ENCODE measurements around the gene DCAF4.

Gene DCAF4

DNA sequence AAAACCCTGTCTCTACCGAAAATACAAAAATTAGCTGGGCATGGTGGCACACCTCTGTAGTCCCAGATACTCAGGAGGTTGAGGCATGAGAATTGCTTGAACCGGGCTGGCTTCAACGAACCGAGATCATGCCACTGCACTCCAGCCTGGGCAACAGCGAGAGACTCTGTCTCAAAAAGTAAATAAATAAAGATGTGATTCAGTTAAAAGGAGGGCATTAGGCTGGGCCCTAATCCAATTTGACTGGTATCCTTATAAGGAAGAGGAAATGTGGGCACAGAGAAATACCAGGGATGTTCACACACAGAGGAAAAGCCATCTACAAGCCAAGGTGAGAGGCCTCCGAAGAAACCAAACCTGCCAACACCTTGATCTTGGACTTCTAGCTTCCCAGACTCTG lies 10.1 kb upstream of the DCAF4 start:
- DNase-seq (ENCODE audit: low read depth), result no peak
- TF ChIP-seq, protein P1, sequence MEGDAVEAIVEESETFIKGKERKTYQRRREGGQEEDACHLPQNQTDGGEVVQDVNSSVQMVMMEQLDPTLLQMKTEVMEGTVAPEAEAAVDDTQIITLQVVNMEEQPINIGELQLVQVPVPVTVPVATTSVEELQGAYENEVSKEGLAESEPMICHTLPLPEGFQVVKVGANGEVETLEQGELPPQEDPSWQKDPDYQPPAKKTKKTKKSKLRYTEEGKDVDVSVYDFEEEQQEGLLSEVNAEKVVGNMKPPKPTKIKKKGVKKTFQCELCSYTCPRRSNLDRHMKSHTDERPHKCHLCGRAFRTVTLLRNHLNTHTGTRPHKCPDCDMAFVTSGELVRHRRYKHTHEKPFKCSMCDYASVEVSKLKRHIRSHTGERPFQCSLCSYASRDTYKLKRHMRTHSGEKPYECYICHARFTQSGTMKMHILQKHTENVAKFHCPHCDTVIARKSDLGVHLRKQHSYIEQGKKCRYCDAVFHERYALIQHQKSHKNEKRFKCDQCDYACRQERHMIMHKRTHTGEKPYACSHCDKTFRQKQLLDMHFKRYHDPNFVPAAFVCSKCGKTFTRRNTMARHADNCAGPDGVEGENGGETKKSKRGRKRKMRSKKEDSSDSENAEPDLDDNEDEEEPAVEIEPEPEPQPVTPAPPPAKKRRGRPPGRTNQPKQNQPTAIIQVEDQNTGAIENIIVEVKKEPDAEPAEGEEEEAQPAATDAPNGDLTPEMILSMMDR (IDR thresholded peaks at IDR 0.05; ENCODE audit: low read depth, low read length, missing control alignments), result no peak

DNA sequence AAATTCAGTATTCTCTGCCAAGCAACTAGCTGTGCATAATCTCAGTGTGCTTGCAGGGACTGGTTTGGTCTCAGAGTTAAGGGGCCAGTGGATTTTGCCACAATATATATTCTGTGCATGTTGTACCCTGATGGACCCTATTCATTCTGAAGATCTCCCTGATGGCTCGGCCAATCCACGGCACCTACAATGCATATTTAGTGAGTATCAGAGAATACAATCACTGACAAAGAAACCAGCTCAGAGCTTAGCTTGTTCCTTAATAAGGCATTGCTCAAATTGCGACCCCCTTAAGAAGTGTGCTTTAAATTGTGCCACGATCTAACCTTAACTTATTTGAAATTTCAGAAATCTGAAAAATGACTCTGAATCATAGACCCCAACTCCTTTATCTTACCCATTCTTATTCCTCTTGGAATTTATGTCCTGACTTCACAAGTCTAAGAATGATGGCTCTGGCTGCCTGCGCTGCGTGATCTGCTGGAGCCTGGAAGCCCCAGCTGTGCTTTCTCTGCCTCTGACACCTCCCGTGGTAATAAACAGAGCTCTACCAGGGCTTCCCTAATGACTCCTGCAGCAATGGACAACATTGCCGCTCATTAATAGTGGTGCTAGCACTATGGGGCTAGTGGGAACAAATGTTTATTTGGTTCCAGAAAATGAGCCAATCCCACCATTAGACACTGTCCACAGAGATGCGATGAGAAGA lies 9.0 kb upstream of the DCAF4 start:
- no peak overlapping the region for H3K4me3 ChIP-seq (ENCODE audit: low read depth, low read length)
- TF ChIP-seq, protein P1 (IDR thresholded peaks at IDR 0.05; ENCODE audit: low read depth, low read length, missing control alignments), result no peak
- no peak for DNase-seq (ENCODE audit: low read depth)

More for the DNA sequence above, 10.1 kb upstream of the DCAF4 start:
- H3K4me3 ChIP-seq (ENCODE audit: low read depth, low read length), result no peak overlapping the region

- TF ChIP-seq, protein P1 (IDR thresholded peaks at IDR 0.05; ENCODE audit: low read depth, low read length, missing control alignments), result no peak
- H3K4me3 ChIP-seq (ENCODE audit: low read depth, low read length), result no peak overlapping the region
- DNase-seq (ENCODE audit: low read depth), result no peak
These were observed 6.3 kb upstream of the DCAF4 start for GRCh38 chr14:72920008-72920407.

- TF ChIP-seq, protein P1 (IDR thresholded peaks at IDR 0.05; ENCODE audit: low read depth, low read length, missing control alignments), result no peak
- H3K4me3 ChIP-seq (ENCODE audit: low read depth, low read length), result no peak overlapping the region
These were observed 4.9 kb upstream of the DCAF4 start for GRCh38 chr14:72921396-72921795.

GRCh38 chr14:72924337-72924736 lies 1.9 kb upstream of the DCAF4 start:
- no peak overlapping the region for H3K4me3 ChIP-seq (ENCODE audit: low read depth, low read length)

More at GRCh38 chr14:72921396-72921795, 4.9 kb upstream of the DCAF4 start:
- DNase-seq (ENCODE audit: low read depth), result no peak

GRCh38 chr14:72925171-72925759 lies 999 bp upstream of the DCAF4 start:
- no peak for DNase-seq (ENCODE audit: low read depth)
- peak overlapping the region; percentile 79; the same call in 1 of the 2 replicates for H3K4me3 ChIP-seq (ENCODE audit: low read depth, low read length)
- TF ChIP-seq, protein P1 (IDR thresholded peaks at IDR 0.05; ENCODE audit: low read depth, low read length, missing control alignments), result no peak

More at GRCh38 chr14:72924337-72924736, 1.9 kb upstream of the DCAF4 start:
- no peak for DNase-seq (ENCODE audit: low read depth)
- TF ChIP-seq, protein P1 (IDR thresholded peaks at IDR 0.05; ENCODE audit: low read depth, low read length, missing control alignments), result no peak

All from GM12864 (cell line).